IMR-90 (cell line): ENCODE data around the gene SLC25A15. TPM values are rescaled to one million over a fixed set of nuclear protein-coding genes. Genes with fewer than 3 reads are reported as not detected.

Experiments used
- ELK1 ChIP-seq: fragments of 150-350 bp; IDR thresholded peaks from 2 replicates; pipeline ENCODE4 v1.6.1; 2016; ENCODE audit warnings: low read depth, mild to moderate bottlenecking, low read length, moderate library complexity, borderline replicate concordance
- RCOR1 ChIP-seq: IDR thresholded peaks from 2 replicates; pipeline ENCODE4 v1.6.1; 2012; ENCODE audit warnings: mild to moderate bottlenecking, low read length, improper control_type of control experiment; ENCODE audit not compliant: insufficient replicate concordance
- USF2 ChIP-seq: fragments of 150-350 bp; IDR thresholded peaks from 2 replicates; pipeline ENCODE4 v1.6.1; 2017; ENCODE audit warnings: mild to moderate bottlenecking, antibody characterized with exemption, low read length, low read depth
- polyA plus RNA-seq, 3 experiments: library from polyadenylated mRNA; depleted of rRNA; stranded (reverse); fragments of >200 nt; gene quantifications; 2 replicates each; pipeline ENCODE4 v1.2.3, GENCODE V29; 2012; ENCODE audit warnings: low replicate concordance in 1 of 3
- total RNA-seq: library from RNA; depleted of rRNA; stranded (reverse); fragments of >200 nt; gene quantifications from 2 replicates; pipeline ENCODE4 v1.2.3, GENCODE V29; 2012

Gene SLC25A15
- total and polyA plus RNA-seq, 2 of the 4 experiments (the other 2 are of a cell fraction): 5.4 to 13.3 TPM

- TF ChIP-seq ELK1: no peak
- no peak for TF ChIP-seq USF2
- no peak for TF ChIP-seq RCOR1
These were observed at the start of gene SLC25A15 (continued) for GRCh38 chr13:40789275-40790153.
